H9 (cell line): ENCODE data around the gene BZW2. TPM values are rescaled to one million over a fixed set of nuclear protein-coding genes. Genes with fewer than 3 reads are reported as not detected.

Experiments used
- DNase-seq: peaks from one replicate; pipeline ENCODE4 v3.0.0-alpha.2; 2017
- H2AFZ ChIP-seq: one replicate; pipeline ENCODE4 v1.6.1; 2013; ENCODE audit warnings: mild to moderate bottlenecking, low read length, control low read depth, moderate library complexity
- H2AK5ac ChIP-seq: 2 replicates; pipeline ENCODE4 v1.6.1; 2013; ENCODE audit warnings: low read length, control low read depth, mixed read lengths; ENCODE audit not compliant: insufficient read length
- H2BK120ac ChIP-seq: one replicate; pipeline ENCODE4 v1.6.1; 2013; ENCODE audit warnings: low read depth, mild to moderate bottlenecking, low read length, control low read depth, inconsistent platforms; ENCODE audit not compliant: poor library complexity, severe bottlenecking
- H2BK12ac ChIP-seq: 2 replicates; pipeline ENCODE4 v1.6.1; 2013; ENCODE audit warnings: low read length, control low read depth, mixed read lengths, low read depth; ENCODE audit not compliant: insufficient read length
- H2BK15ac ChIP-seq: 2 replicates; pipeline ENCODE4 v1.6.1; 2013; ENCODE audit warnings: low read depth, low read length, control low read depth
- H2BK20ac ChIP-seq: one replicate; pipeline ENCODE4 v1.6.1; 2013; ENCODE audit warnings: low read depth, mild to moderate bottlenecking, low read length, control low read depth, inconsistent platforms; ENCODE audit not compliant: poor library complexity, severe bottlenecking
- H2BK5ac ChIP-seq: 2 replicates; pipeline ENCODE4 v1.6.1; 2013; ENCODE audit warnings: low read length, control low read depth, mixed read lengths; ENCODE audit not compliant: insufficient read length
- H3K14ac ChIP-seq: 2 replicates; pipeline ENCODE4 v1.6.1; 2013; ENCODE audit warnings: low read length, control low read depth; ENCODE audit not compliant: insufficient read depth
- H3K18ac ChIP-seq: 2 replicates; pipeline ENCODE4 v1.6.1; 2013; ENCODE audit warnings: low read depth, mild to moderate bottlenecking, mixed read lengths, low read length, control low read depth; ENCODE audit not compliant: insufficient read length
- H3K23ac ChIP-seq: 2 replicates; pipeline ENCODE4 v1.6.1; 2013; ENCODE audit warnings: low read length, control low read depth, mixed read lengths, low read depth; ENCODE audit not compliant: insufficient read length
- H3K23me2 ChIP-seq: 2 replicates; pipeline ENCODE4 v1.6.1; 2013; ENCODE audit warnings: low read depth, mild to moderate bottlenecking, mixed read lengths, low read length, control low read depth; ENCODE audit not compliant: insufficient read length, poor library complexity, severe bottlenecking
- H3K27ac ChIP-seq: 2 replicates; pipeline ENCODE4 v1.5.1; 2013; ENCODE audit warnings: low read length, control low read depth, mixed read lengths, low read depth; ENCODE audit not compliant: insufficient read length
- H3K27me3 ChIP-seq: 2 replicates; pipeline ENCODE4 v1.6.1; 2013; ENCODE audit warnings: low read length, control low read depth, inconsistent platforms; ENCODE audit not compliant: insufficient read depth
- H3K4ac ChIP-seq: 2 replicates; pipeline ENCODE4 v1.6.1; 2013; ENCODE audit warnings: low read depth, mild to moderate bottlenecking, control low read depth, inconsistent platforms, low read length, moderate library complexity
- H3K4me1 ChIP-seq: 2 replicates; pipeline ENCODE4 v1.6.1; 2013; ENCODE audit warnings: low read length, control low read depth, inconsistent platforms; ENCODE audit not compliant: insufficient read depth
- H3K4me2 ChIP-seq: 2 replicates; pipeline ENCODE4 v1.6.1; 2013; ENCODE audit warnings: low read length, control low read depth, mixed read lengths; ENCODE audit not compliant: insufficient read length, insufficient read depth
- H3K56ac ChIP-seq: 2 replicates; pipeline ENCODE4 v1.6.1; 2013; ENCODE audit warnings: low read depth, mild to moderate bottlenecking, mixed read lengths, low read length, control low read depth; ENCODE audit not compliant: insufficient read length
- H3K79me1 ChIP-seq: 2 replicates; pipeline ENCODE4 v1.6.1; 2013; ENCODE audit warnings: low read depth, mild to moderate bottlenecking, moderate library complexity, low read length, control low read depth, inconsistent platforms; ENCODE audit not compliant: insufficient read depth, poor library complexity, severe bottlenecking
- H3K79me2 ChIP-seq: 2 replicates; pipeline ENCODE4 v1.6.1; 2013; ENCODE audit warnings: low read length, control low read depth, inconsistent platforms; ENCODE audit not compliant: insufficient read depth
- H3K9ac ChIP-seq: 2 replicates; pipeline ENCODE4 v1.6.1; 2013; ENCODE audit warnings: low read length, control low read depth, mixed read lengths; ENCODE audit not compliant: insufficient read length; ENCODE audit errors: extremely low read depth
- H3K9me3 ChIP-seq: one replicate; pipeline ENCODE4 v1.6.1; 2013; ENCODE audit warnings: low read depth, low read length, inconsistent platforms; ENCODE audit not compliant: control insufficient read depth
- H3T11ph ChIP-seq: one replicate; pipeline ENCODE4 v1.6.1; 2013; ENCODE audit warnings: mild to moderate bottlenecking, low read length, control low read depth, inconsistent platforms
- H4K20me1 ChIP-seq: one replicate; pipeline ENCODE4 v1.6.1; 2013; ENCODE audit not compliant: control insufficient read depth, insufficient read length, insufficient read depth
- H4K5ac ChIP-seq: 2 replicates; pipeline ENCODE4 v1.6.1; 2013; ENCODE audit warnings: low read depth, mild to moderate bottlenecking, mixed read lengths, low read length, control low read depth; ENCODE audit not compliant: insufficient read length
- H4K8ac ChIP-seq: replicated peaks from 2 replicates; pipeline ENCODE4 v1.6.1; 2013; ENCODE audit warnings: low read length, control low read depth, mixed read lengths, low read depth; ENCODE audit not compliant: insufficient read length
- H4K91ac ChIP-seq: 2 replicates; pipeline ENCODE4 v1.6.1; 2013; ENCODE audit warnings: low read depth, mild to moderate bottlenecking, moderate library complexity, mixed read lengths, low read length, control low read depth; ENCODE audit not compliant: insufficient read length
- H3K27ac Mint-ChIP-seq, 3 experiments: 2 replicates in 2 of 3; 3 replicates in 1 of 3; pipeline ENCODE4 v1.8.0; 2020 to 2021; ENCODE audit warnings: mixed read lengths in 3 of 3, mild to moderate bottlenecking in 1 of 3, moderate library complexity in 1 of 3
- H3K27me3 Mint-ChIP-seq: 2 replicates; pipeline ENCODE4 v1.8.0; 2021; ENCODE audit warnings: low read depth, mild to moderate bottlenecking, moderate library complexity, mixed read lengths
- H3K36me3 Mint-ChIP-seq, 3 experiments: 2 replicates in 2 of 3; 3 replicates in 1 of 3; pipeline ENCODE4 v1.8.0; 2020 to 2021; ENCODE audit warnings: low read depth in 3 of 3, mixed read lengths in 3 of 3; ENCODE audit not compliant: insufficient read depth in 1 of 3
- H3K4me1 Mint-ChIP-seq, 2 experiments: 2 replicates each; pipeline ENCODE4 v1.8.0; 2020; ENCODE audit warnings: mixed read lengths in 2 of 2
- H3K4me3 Mint-ChIP-seq, 2 experiments: 2 replicates in 1 of 2; 3 replicates in 1 of 2; pipeline ENCODE4 v1.8.0; 2020 to 2021; ENCODE audit warnings: mild to moderate bottlenecking in 2 of 2, mixed read lengths in 2 of 2, moderate library complexity in 1 of 2
- H3K9me3 Mint-ChIP-seq, 2 experiments: 2 replicates in 1 of 2; 3 replicates in 1 of 2; pipeline ENCODE4 v1.8.0; 2020; ENCODE audit warnings: mild to moderate bottlenecking in 2 of 2, mixed read lengths in 2 of 2, moderate library complexity in 1 of 2
- WGBS: extraction: QIAGEN DNeasy Blood & Tissue Kit; methylation state at CpG from one replicate; pipeline ENCODE4 v1.1.7; 2013; ENCODE audit warnings: missing lambda C conversion rate, low lambda C conversion rate, mixed read lengths; ENCODE audit not compliant: insufficient read length; ENCODE audit errors: extremely low coverage; 5-methylcytosine and 5-hydroxymethylcytosine counted together
- total RNA-seq: library from RNA; stranded (reverse); gene quantifications from 2 replicates; pipeline ENCODE4 v1.2.1, GENCODE V29; 2021
- TF ChIP-seq, protein P1 (sequence below): fragments of 200-600 bp; sonication (generic); conservative IDR thresholded peaks from 3 replicates; pipeline ENCODE4 v1.8.0; 2021; ENCODE audit warnings: antibody characterized with exemption, mild to moderate bottlenecking

Gene BZW2
- total RNA-seq, 1 experiment from 2014 or later: 64.6 TPM

DNA sequence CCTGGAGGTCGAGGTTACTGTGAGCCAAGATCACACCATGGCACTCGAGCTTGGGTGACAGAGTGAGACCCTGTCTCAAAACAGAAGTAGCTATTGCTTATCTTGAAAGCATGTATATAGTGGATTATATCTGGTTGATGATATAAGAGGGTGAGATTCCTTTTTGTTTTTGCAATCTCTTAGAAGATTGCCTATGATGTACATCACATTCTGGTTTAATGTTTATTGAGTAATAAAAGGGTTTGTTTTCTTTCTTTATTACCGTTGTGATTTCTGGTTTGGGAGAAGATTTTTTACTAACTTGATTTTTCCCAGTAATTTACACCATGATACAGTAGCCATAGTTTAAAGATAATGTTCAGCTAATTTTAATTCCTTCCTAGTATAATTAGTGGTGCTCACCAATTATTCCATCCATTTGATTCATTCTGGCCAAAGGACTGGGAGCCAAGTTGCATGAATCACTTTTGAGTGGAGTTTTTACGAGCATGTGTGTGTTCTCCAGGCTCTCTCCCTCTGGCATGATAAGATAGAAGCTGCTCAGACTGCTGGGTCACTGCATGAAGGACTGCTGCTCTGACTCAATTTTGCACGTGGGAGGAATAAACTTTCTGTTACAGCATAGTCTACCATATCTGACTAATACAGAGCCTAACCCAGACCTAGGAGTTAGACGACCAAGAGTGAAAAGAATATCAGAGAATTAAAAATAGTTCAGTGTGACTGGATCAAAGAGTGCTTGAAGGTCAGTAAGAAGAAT, 94.1 kb downstream of the BZW2 start:
- Histone ChIP-seq H3K9me3 (no peaks in the 10 kb centered on the region), H3K79me2 (no peaks in the 10 kb centered on the region), H2BK12ac (no peak overlapping the region), H2BK15ac (no peak overlapping the region), H3K27ac (no peak overlapping the region), H2BK5ac (no peak overlapping the region), H3K56ac (no peak overlapping the region), H3K27me3 (no peaks in the 10 kb centered on the region), H4K20me1 (no peaks in the 10 kb centered on the region), H2BK20ac (no peak overlapping the region), H3T11ph (no peak overlapping the region), H3K23me2 (no peaks in the 10 kb centered on the region), H3K4me2 (no peak overlapping the region), H3K9ac (no peak overlapping the region), H3K4me1 (peaks cover 5% of the 10 kb centered on the region; the same call in 1 of the 2 replicates), H4K91ac (no peak overlapping the region), H2AFZ (no peak overlapping the region), H2BK120ac (no peak overlapping the region), H3K14ac (no peak overlapping the region), H3K4ac (no peak overlapping the region), H4K5ac (no peak overlapping the region), H2AK5ac (no peak overlapping the region), H3K18ac (no peak overlapping the region), H4K8ac (no peak overlapping the region), H3K23ac (no peak overlapping the region), H3K79me1 (no peaks in the 10 kb centered on the region)
- TF ChIP-seq, protein P1, sequence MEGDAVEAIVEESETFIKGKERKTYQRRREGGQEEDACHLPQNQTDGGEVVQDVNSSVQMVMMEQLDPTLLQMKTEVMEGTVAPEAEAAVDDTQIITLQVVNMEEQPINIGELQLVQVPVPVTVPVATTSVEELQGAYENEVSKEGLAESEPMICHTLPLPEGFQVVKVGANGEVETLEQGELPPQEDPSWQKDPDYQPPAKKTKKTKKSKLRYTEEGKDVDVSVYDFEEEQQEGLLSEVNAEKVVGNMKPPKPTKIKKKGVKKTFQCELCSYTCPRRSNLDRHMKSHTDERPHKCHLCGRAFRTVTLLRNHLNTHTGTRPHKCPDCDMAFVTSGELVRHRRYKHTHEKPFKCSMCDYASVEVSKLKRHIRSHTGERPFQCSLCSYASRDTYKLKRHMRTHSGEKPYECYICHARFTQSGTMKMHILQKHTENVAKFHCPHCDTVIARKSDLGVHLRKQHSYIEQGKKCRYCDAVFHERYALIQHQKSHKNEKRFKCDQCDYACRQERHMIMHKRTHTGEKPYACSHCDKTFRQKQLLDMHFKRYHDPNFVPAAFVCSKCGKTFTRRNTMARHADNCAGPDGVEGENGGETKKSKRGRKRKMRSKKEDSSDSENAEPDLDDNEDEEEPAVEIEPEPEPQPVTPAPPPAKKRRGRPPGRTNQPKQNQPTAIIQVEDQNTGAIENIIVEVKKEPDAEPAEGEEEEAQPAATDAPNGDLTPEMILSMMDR: no peak
- WGBS: no CpG with 5 or more reads among the region's 6 CpGs
- Mint-ChIP-seq H3K9me3 (no peaks in the 10 kb centered on the region), H3K4me3 (no peak overlapping the region), H3K27ac (no peak overlapping the region), H3K27me3 (no peaks in the 10 kb centered on the region), H3K36me3 (no peaks in the 10 kb centered on the region), H3K4me1 (peaks cover 24 to 29% of the 10 kb centered on the region in 2 experiments)
- DNase-seq: no peak
